GM21381 (cell line): ENCODE results near the gene LRRC74B.
"Not testable (repeated sequence)": the region's sequence is repeated elsewhere in the genome, so short reads cannot be mapped to it uniquely, and the experiment has no call there.

Experiments
- ATAC-seq: cut with Tn5 transposase; IDR thresholded peaks from one replicate; pipeline ENCODE4 v1.9.1; 2021; ENCODE audit warnings: mild to moderate bottlenecking, moderate library complexity; ENCODE audit not compliant: unreplicated experiment

The LRRC74B gene

DNA sequence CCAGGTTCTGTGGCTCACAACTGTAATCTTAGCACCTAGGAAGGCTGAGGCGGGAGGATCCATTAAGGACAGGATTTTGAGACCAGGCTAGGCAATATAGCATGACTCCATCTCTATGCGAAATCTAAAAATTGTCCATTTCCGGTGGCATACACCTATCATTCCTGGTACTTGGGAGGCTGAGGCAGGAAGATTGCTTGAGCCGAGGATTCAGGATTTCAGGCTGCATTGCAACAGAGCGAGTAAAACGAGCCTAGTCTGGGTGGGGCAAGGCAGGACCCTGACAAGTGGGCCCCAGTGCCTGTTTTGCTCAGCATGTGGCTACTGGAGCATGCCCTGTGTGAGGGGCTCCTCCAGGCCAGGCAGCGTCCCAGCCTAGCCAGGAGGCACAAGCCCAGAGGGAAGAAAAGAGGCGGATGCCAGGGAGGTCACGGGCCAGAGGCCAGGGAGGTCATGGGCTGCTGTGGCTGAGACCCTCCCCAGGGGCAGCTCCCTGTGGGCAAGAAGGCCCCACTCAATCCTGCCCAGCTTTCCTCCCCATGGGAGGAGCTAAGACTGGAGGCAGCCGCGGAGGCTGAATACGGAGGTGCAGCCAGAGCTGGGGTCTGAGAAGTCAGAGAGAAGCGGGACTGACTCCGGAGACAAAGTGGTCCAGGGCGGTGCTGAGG, 8.4 kb downstream of the LRRC74B start:
- ATAC-seq, result no peak

DNA sequence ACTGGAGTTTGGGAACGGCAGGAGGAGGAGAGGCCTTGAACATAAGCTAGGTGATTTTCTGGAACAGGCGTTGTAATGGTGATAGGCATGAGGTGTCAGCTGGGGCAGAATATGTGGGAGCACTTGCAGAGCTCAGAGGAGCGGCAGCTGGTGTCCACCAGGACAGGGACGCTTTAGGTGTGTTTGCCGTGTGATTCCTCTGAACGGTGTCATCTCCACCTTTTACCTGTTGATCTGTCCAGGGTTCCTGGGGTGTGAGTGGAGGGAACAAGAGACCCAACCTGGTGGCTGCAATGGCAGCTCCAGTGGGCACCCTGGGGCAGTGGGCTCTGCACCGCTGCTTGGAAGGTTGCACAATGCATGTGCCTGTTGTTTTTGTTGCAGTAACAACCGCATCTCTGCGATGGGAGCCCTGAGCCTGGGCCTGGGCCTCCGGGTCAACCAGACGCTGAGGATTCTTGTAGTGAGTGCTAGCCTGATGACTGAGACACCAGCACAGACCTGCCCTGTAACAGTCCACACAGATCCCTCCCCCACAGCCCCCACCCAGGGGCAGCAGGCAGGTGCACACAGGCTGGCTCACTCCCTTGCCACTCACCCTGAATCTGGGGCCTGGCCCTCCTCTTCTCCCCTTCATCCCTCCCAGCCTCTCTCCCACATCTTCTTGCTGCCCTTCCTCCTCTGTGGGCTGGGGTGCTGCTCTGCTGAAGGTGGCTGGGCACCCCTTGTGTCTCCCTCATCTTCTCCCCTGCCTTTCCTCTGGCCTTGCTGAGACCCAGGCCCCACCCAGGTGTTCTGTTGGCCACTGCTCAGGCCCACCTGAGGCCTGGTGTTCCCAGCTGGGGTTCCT, 9.2 kb downstream of the LRRC74B start:
- ATAC-seq, result no peak

DNA sequence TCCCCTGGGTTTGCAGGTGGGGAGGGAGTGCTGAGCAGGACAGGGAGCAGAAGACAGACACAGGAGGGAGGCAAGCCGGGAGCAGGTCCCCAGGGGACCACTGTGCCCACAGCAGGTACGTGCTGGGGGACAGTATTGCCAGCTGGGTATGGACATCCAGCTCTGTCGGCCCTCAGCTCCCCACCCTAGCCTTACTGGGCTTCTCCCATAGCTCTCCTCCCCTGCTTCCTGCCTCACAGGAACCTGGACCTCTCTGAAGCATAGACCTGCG, 9.8 kb downstream of the LRRC74B start:
- no peak for ATAC-seq

DNA sequence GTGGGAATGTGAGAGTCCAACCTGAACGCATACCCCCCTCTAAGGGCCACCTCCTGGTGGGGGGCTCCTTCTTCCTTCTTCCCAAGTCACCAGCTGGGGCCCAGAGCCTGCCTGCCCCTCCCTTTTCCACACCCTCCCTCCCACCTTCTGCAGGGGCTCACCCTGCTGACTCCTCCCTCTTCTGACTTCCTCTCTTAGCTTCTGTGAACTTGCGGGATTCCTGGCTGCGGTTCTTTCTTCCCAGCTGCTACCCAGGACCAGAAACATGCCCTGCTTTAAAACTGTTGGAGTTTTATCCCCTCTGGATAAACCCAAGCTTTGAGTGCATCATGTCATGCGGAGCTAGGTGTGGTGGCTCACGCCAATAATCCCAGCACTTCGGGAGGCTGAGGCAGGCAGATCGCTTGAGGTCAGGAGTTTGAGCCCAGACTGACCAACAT, 10.2 kb downstream of the LRRC74B start:
- no peak for ATAC-seq

DNA sequence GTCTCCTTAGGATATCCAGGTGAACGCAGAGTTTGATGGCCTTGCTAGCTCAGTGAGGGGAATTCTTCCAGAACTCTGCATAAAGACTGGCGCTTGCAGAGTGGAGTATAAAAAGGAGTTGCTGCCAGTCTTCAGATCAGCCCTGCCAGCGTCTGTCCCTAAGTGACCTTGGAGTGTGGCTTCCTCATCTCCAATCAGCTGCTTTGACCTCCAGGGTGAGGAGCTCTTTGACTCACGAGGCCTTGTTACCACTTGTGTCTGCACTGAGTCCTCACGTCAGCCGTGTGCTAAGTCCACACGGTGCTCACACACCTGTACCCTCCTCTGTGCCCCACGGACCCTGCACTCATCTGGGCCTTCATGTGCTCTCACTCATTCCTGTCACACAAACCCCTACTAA, 14.6 kb downstream of the LRRC74B start:
- not testable (repeated sequence) for ATAC-seq

DNA sequence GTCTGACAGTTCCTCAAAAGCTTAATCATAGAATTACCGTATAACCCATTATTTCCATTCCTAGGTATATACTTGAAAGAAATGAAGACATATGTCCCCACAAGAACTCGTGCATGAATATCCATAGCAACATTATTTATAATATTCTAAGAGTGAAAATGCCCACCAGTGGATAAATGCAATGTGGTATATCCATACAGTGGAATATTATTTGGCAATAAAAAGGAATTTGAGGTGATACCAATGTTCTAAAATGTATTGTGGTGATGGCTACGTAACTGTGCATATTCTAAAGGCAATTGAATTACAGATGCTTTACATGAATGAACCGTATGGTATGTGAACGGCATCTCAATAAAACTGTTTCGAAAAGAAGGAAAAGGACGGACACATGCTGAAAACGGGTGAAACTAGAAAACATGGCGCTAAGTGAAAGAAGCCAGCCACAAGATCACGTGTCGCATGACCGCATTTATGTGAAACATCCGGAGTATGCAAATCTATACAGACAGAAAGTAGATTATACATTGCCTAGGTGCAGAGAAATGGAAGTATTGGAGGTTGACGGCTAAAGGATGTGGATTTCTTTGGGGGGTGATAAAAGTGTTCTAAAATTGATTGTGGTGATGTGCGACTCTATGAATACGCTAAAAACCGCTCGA, 16.0 kb downstream of the LRRC74B start:
- not testable (repeated sequence) for ATAC-seq

DNA sequence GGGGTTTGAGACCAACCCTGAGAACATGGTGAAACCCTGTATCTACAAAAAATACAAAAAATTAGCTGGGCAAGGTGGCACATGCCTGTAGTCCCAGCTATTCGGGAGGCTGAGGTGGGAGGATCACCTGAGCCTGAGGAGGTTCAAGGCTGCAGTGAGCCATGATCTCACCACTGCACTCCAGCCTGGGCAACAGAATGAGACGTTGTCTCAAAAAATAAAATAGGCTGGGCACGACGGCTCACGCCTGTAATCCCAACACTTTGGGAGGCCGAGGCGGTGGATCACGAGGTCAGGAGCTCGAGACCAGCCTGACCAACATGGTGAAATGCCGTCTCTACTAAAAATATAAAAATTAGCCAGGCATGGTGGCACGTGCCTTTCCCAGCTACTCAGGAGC, 18.7 kb downstream of the LRRC74B start:
- ATAC-seq, result not testable (repeated sequence)

DNA sequence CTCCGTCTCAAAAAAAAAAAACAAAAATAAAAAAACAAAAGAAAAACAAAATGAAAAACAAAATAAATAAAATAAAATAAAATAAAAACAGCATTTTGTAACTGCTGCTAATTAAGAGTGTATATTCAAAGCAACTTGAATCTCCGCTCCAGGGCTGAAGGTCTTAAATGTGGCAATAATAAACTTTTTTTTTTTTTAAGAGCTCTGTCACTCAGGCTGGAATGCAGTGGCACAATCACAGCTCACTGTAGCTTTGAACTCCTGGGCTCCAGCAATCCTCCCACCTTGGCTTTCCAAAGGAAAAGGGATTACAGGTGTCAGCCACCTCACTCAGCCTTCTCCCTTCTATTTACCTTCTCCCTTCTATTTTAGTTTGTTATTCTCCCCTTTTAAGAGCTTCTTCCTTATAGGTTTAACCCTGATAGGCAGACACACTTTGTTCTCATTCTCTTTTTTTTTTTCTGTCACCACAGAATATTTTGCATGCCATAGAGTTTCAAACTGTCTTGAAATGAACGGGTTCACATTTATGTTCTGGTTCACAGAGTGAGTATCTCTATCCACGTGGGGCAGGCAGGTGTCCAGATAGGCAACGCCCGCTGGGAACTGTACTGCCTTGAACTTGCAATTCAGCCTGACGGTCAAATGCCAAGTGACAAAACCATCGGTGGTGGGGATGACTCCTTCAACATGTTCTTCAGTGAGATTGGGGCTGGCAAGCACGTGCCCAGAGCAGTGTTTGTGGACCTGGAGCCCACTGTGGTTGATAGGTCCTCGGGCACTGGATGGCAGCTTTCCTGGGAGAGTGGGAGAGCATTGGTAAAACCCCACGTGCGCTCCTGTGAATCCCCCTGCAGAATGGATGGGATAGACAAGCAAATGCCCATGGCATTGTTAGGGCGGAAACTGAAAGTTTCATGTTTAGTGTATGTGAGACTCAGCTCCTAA, 19.4 kb downstream of the LRRC74B start:
- no peak for ATAC-seq

DNA sequence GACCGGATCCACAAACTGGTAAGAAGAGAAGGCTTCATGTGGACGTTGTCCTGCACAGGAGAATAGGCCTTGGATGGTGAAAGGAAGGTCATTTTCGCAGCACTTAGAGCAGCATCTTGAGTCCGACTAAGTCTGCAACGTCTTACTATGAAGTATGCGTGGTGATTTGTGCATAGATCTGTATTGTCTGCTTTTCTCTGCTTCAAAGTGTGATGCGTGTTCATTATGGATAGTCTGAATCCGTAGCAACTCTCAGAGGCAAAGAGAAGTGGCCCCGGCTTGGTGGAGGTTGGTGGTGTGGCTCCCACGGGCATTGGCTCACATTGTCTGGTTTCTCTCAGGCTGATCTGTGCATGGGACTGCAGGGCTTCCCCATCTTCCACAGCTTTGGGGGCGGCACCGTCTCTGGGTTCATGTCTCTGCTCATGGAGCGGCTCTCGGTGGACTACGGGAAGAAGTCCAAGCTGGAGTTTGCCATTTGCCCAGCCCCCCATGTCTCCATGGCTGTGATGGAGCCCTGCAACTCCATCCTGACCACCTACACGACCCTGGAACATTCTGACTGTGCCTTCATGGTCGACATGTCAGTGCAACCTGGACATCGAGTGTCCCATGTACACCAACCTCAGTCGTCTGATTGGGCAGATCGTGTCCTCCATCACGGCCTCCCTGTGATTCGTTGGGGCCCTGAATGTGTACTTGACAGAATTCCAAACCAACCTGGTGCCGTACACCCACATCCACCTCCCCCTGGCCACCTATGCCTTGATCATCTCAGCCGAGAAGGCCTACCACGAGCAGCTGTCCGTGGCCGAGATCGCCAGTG, 21.5 kb downstream of the LRRC74B start:
- ATAC-seq, result no peak

DNA sequence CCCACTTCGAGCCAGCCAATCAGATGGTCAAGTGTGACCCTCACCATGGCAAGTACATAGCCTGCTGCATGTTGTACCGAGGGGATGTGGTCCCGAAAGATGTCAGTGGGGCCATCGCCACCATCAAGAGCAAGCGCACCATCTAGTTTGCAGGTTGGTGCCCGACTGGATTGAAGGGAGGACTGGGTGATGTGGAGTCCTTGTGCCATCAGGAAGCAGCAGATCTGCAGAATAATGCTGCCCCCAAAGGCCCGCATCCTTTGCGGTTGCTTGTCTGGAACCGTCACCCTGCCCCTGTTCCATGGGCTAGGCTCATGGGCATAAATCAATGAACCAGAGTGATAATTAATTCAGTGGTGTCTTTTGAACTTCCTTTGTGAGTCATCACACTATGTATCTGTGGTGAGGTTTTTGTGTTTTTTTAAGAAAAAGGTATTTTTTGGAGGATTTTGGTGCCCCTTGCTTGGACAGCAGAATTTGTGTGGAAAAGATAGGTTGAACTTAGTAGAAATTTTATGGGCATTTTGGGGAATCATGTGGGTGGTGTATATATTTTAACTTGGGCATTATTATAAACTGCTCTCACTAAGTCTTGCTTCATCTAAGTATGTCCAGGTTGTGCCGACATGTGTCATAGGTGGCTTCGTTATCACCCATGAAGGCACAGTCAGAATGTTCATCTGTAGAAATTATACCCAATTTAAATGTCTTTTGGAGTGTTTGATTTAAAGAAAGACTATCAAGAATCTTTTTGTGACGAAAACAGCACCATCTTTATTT, 22.3 kb downstream of the LRRC74B start:
- no peak for ATAC-seq

DNA sequence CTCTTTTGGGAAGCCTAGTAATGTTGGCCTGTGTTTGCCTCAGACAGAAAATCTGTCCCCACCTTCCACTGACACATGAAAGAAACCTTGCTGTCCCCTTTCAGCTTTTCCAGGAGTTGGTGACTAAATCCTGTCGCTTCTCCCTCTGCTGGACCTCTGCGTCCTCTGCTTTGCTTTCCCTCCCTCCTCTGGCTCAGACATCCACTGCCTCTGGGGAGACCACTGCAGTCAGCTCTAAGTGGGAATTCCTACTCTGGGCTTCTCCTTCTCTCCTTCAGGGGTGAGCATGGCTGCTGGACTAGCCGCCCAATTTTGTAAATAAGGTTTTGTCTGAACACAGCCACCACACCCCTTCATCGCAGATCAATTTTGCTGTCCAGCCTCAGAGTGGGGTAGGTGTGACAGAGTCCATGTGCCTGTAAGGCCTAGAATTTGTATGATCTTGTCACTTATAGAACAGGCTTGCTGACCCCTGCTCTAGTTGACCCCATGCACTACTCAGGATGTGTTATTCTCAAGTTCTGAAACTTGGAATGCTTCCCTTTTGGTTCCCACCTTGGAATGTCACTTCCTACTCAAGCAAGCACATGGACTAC, 23.0 kb downstream of the LRRC74B start:
- no peak for ATAC-seq

DNA sequence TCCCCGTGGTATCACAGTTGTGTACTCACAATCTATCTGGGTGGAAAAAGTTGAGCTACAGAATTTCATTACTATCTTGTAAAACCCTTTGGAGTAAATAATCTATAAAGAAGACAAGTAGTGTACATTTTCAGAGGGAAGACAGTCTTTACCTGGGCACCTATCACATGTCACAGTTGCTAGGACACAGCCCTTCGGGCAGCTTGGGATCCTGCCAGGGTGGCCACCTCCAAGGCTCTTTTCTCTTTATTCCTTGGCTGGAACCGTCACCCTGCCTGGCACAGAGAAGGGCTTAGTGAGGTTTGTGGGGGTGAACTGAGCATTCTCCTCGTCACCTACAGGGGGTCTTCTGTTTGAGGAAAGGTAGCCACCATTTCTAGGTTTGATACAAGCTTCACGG, 23.6 kb downstream of the LRRC74B start:
- ATAC-seq, result no peak

DNA sequence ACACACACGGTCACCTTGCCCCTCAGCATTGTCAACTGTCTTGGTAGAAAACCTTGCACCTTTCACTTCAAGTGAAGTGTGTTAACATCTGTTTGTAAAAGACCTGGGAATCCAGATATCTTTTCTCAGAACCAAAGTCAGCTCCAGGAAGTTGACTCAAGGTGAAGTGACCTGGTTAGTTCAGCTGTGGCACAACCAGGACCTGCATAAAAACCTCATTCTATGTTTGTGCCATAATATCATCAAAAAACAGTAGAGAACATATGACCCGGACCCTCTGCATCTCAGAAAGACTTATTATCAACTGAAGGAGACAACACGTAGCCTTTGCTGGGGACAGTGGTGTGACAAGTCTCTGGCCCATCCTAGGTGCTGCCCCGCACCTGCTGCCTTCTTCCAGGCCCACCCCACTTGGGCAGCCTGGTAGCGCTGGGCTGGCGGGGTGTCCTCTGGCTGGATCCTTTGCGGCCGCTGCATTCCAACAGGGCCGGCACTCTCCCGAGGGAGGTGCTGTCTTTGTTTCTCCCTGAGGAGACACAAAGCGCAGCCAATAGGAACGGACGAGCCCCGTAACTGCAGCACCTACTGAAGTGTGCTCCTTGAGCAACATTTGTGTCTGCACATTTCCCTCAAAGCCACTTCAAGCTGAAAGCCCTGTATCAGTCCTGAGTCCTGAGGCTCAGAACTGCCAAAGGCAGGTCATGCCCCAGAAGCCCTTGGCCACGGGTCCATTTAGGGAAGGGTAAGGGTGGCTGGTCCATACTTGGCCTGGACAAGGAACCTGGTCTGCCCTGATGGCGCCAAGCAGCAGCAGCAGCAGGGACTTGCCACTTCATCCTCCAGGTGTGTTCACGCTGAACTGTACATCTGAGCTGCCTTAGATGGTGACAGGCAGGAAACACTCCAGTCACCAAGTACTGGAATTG, 25.2 kb downstream of the LRRC74B start:
- ATAC-seq, result no peak

DNA sequence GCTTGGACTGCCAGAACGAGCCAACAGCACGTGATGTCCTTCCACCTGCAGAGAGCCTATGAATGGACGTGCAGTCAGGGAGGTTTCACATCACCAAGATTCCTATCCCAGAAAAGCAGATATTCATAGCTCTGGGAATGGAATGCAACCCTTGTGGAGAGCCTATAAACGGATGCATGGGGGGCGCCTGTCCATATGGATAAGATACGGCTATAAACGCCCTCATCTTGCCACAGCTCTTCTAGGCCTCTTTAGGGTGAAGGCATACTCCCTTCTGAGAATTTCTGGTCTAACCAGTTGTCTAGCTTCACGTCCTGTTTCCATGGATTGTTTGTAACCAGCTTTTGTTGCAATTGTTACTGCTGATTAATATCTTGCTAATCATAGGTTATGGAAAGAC, 26.1 kb downstream of the LRRC74B start:
- ATAC-seq, result not testable (repeated sequence)

DNA sequence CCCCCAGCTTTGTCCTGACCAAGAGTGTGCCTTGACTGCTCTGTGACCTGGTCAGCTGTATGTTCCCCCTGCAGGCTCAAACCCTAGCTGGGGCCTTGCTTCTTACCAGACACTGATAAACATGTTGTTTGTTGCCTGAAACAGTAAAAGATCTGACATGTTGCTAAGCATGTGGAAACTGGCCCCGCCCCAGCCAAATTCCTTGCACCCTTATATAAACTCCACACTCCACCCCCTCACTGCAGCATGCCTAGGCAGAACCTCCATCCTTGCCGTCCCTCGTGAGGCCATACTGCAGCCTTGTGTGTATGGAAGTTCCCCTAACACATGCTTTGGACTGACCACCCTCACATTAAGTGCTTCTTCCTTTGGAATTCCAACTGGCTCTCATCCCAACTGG, 27.3 kb downstream of the LRRC74B start:
- no peak for ATAC-seq

DNA sequence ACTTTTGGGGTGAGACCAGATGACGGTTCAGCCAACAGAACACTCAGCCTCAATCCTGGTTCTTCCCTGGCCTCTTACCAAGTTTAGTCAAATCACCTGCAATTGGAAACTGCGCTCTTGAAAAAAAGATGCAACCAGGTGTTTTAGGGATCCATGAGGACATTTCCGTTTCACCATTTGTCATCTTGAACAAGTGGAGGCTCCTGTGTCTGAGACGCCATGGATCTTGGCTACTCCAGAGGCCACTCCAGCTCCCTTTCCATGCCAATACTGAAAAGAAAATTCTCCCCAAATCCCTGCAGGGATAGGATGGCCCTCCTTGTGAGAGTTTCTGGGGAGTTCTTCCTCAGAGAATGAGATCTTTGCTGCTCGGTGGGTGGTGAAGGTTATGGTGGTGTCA, 27.7 kb downstream of the LRRC74B start:
- no peak for ATAC-seq

DNA sequence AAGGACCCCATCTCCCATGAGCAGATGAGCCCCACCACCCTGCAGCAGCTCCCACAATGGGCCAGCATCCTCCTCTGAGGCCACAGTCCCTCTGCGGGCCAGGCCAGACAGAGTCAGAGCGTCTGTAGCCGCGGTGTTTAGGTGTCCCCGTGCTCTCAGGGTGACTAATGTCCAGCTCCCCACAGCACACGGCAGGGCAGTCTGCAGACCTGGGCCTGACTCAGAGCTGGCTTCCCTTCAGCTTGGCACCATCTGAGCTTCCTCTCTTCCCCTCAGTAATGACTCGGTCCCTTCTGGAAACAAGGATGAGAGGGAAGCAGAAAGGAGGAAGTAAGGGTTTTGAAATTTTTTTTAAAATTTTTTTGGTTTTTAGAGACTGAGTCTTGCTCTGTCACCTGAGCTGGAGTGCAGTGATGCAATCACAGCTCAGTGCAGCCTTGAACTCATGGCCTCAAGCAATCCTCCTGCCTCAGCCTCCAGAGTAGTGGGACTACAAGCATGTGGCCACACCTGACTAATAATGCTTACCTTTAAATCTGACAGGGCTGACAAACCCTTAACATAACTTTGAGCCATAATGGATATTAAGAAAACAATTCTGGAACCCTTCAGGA, 28.5 kb downstream of the LRRC74B start:
- no peak for ATAC-seq
